GM12878 (cell line): Measurements from ENCODE around the gene ELK4. TPM values are rescaled to one million over a fixed set of nuclear protein-coding genes. Genes with fewer than 3 reads are reported as not detected.

Source experiments
- ATAC-seq: fragments of 200-7000 bp; cut with Tn5 transposase; 3 replicates; pipeline ENCODE4 v1.9.1; 2020; ENCODE audit warnings: mild to moderate bottlenecking, moderate library complexity
- BruUV-seq: library from RNA; stranded (reverse); fragments of 400-500 nt; replicated peaks from 2 replicates; lab custom pipeline; 2021; lab: Mats Ljungman, UMichigan
- CTCF ChIA-PET: fragments of 300-600 bp; sonication (Branson Sonifier 250); formaldehyde crosslinking; extraction: SDS; loops from one replicate; lab custom pipeline; 2021; ENCODE audit warnings: inconsistent platforms; lab: Yijun Ruan, JAX
- POLR2A ChIA-PET: fragments of 350-600 bp; formaldehyde crosslinking; extraction: SDS; loops from one replicate; lab custom pipeline; 2021; ENCODE audit warnings: inconsistent platforms; lab: Charles Lee
- RAD21 ChIA-PET: fragments of 300-600 bp; sonication (Branson Sonifier 250); formaldehyde crosslinking; loops from one replicate; lab custom pipeline; 2023; ENCODE audit warnings: antibody characterized with exemption; ENCODE audit not compliant: unreplicated experiment; lab: Charles Lee
- SMC1A ChIA-PET: fragments of 300-600 bp; sonication (Branson Sonifier 250); formaldehyde crosslinking; loops from one replicate; lab custom pipeline; 2023; ENCODE audit not compliant: unreplicated experiment, uncharacterized antibody; lab: Charles Lee
- DNase-seq: peaks from one replicate; pipeline ENCODE4 v3.0.0-alpha.2; 2011; ENCODE audit warnings: low read depth, low spot score
- FAIRE-seq: peaks from 3 replicates; lab custom pipeline; 2011; peaks lifted over from hg19 to GRCh38; lab: Jason Lieb, UNC
- H2AFZ ChIP-seq: 2 replicates; pipeline ENCODE4 v1.6.0; 2011; ENCODE audit warnings: low read depth, low read length, control low read depth; ENCODE audit not compliant: control insufficient read depth
- H3K27ac ChIP-seq: 2 replicates; pipeline ENCODE4 v1.5.1; 2011; ENCODE audit warnings: control low read depth; ENCODE audit not compliant: control insufficient read depth, insufficient read depth
- H3K27me3 ChIP-seq, 2 experiments: replicated peaks in 1 of 2; 2 replicates each; pipeline versions ENCODE4 v1.6.0 to v1.6.1; 2011; ENCODE audit warnings: low read length in 1 of 2; ENCODE audit not compliant: control insufficient read depth in 2 of 2, insufficient read depth in 2 of 2
- H3K36me3 ChIP-seq, 2 experiments: 2 replicates each; pipeline ENCODE4 v1.5.1; 2011; ENCODE audit warnings: low read length in 1 of 2; ENCODE audit not compliant: control insufficient read depth in 2 of 2, insufficient read depth in 2 of 2
- H3K4me1 ChIP-seq: 2 replicates; pipeline ENCODE4 v1.6.1; 2011; ENCODE audit warnings: mild to moderate bottlenecking, low read length, moderate library complexity, mixed read lengths; ENCODE audit not compliant: control insufficient read depth, insufficient read depth
- H3K4me2 ChIP-seq: 2 replicates; pipeline ENCODE4 v1.6.0; 2011; ENCODE audit warnings: control low read depth; ENCODE audit not compliant: control insufficient read depth, insufficient read depth
- H3K4me3 ChIP-seq: fragments of 200-600 bp; sonication (generic); 2 replicates; pipeline ENCODE4 v1.5.1; 2016
- H3K79me2 ChIP-seq: 2 replicates; pipeline ENCODE4 v1.6.0; 2011; ENCODE audit warnings: low read length; ENCODE audit not compliant: control insufficient read depth, insufficient read depth
- H3K9ac ChIP-seq: 2 replicates; pipeline ENCODE4 v1.8.0; 2011; ENCODE audit warnings: low read length, control low read depth, mixed read lengths; ENCODE audit not compliant: control insufficient read depth, insufficient read depth
- H3K9me3 ChIP-seq: replicated peaks from 3 replicates; pipeline ENCODE4 v1.5.1; 2011; ENCODE audit warnings: mild to moderate bottlenecking, low read length; ENCODE audit not compliant: control insufficient read depth, insufficient read depth
- H4K20me1 ChIP-seq: 2 replicates; pipeline ENCODE4 v1.6.0; 2011; ENCODE audit not compliant: control insufficient read depth, insufficient read depth
- CBX3 ChIP-seq: fragments of 200-600 bp; sonication (generic); IDR thresholded peaks from 2 replicates; pipeline ENCODE4 v1.6.1; 2016; ENCODE audit warnings: low read depth, borderline replicate concordance
- TCF3 ChIP-seq: IDR thresholded peaks from 2 replicates; pipeline ENCODE4 v1.6.1; 2012; ENCODE audit warnings: low read depth, mild to moderate bottlenecking, low read length, borderline replicate concordance; ENCODE audit not compliant: insufficient read depth
- WGBS: methylation state at CpG from one replicate; pipeline ENCODE4 v1.1.6; 2016; ENCODE audit warnings: low lambda C conversion rate; ENCODE audit not compliant: insufficient replicate concordance, insufficient coverage; ENCODE audit errors: missing lambda C conversion rate; 5-methylcytosine and 5-hydroxymethylcytosine counted together
- in situ Hi-C: fragments of 300-500 bp; cut with MboI; formaldehyde crosslinking; loops from 9 replicates; pipeline ENCODE4 v1.14.3; 2018; ENCODE audit warnings: mixed read lengths
- intact Hi-C: fragments of 100-400 bp; cut with micrococcal nuclease; formaldehyde crosslinking; loops from one replicate; pipeline ENCODE4 v1.14.2; 2022; ENCODE audit not compliant: unreplicated experiment
- polyA plus RNA-seq, 11 experiments: library from polyadenylated mRNA; depleted of rRNA in 4 of 11; unstranded in 6 of 11; stranded (reverse) in 5 of 11; fragments of >200 nt; fragmentation: Nextera tagmentation in 4 of 11; fragmentation: Illumina TruSeq in 1 of 11; extraction: Ambion mirVana in 4 of 11; extraction: Trizol in 1 of 11; gene quantifications; 1 replicate in 1 of 11; 2 replicates in 10 of 11; pipeline versions ENCODE4 v1.2.1 to v1.2.3, GENCODE V29; 2011 to 2016; ENCODE audit warnings: inconsistent platforms in 2 of 11, missing spikeins in 2 of 11, low read depth in 1 of 11
- total RNA-seq, 4 experiments: library from RNA; depleted of rRNA in 3 of 4; stranded (reverse); fragments of >200 nt in 3 of 4; fragmentation: Illumina TruSeq in 1 of 4; extraction: Trizol in 1 of 4; gene quantifications; 2 replicates each; pipeline versions ENCODE4 v1.2.1 to v1.2.3, GENCODE V29; 2013 to 2021
- TF ChIP-seq, protein P1 (sequence below): IDR thresholded peaks from 2 replicates; pipeline ENCODE4 v1.6.1; 2011; ENCODE audit warnings: mild to moderate bottlenecking, low read depth, low read length, moderate library complexity; ENCODE audit not compliant: insufficient replicate concordance

The ELK4 gene
- total and polyA plus RNA-seq, 10 of the 15 experiments (the other 5 are each of a cell fraction or from before 2014, with no cell fraction given) = 5.2 to 71.5 (median 18.5) TPM

DNA sequence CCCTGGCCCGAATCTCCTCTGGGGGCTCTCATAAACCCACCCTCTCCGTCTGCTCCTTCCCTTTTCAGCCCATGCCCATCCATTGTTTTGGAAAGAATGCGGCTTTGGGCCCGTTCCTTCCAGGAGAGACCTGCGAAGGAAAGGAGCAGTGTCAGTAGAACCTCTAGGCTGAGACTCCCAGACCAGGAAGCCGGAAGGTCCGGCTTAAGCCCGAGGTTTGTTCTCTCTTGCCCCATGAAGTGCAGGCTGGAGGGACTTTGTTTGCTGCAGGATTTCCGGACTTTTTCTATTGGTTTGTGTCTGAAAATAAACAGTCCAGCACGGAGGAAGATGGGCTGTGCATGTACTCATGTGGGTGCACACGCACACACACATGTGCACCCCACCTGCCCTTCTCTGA lies 49.8 kb downstream of the ELK4 start:
- TF ChIP-seq, protein P1, sequence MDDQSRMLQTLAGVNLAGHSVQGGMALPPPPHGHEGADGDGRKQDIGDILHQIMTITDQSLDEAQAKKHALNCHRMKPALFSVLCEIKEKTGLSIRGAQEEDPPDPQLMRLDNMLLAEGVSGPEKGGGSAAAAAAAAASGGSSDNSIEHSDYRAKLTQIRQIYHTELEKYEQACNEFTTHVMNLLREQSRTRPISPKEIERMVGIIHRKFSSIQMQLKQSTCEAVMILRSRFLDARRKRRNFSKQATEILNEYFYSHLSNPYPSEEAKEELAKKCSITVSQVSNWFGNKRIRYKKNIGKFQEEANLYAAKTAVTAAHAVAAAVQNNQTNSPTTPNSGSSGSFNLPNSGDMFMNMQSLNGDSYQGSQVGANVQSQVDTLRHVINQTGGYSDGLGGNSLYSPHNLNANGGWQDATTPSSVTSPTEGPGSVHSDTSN = no peak
- ATAC-seq = no peak
- peak; percentile 18 for FAIRE-seq

DNA sequence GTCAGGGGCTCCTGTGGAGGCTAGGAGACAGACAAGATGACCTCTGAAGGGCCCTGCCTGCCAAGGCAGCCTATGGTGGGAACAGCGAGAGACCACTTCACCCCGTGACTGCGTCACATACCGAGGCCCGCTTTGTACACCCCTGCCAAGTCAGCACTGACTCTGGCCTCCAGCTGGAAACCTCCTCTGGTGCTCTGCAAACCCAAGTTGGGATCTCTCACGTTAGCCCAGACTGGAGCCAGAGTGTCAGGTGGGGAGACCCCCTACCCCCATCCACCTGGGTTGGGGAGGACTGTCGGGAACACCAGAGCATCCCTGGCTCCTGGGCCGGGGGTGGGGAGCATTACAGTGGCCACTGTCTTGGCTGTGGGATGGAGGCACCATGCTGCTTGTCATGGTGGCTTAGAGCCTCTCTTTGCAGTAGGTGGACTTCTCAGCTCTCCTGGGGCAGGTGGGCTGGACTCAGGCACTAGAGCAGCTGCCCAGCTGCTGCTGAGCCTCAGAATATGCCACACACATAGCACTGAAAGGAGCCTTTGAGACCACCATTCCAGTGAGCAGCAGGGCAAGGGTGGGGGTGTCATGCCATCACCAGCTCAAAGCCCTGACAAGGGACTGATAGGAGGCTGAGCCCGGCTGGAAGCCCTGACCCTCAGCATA lies 50.4 kb downstream of the ELK4 start:
- SMC1A ChIA-PET = interaction anchor here (0.6 kb wide), 1 partner anchor 74 kb away, joined by 3 read pairs; no protein-coding TSS in a partner anchor
- ATAC-seq (no peak), FAIRE-seq (no peak), DNase-seq (no peak)
- Histone ChIP-seq H2AFZ (no peak overlapping the region), H3K36me3 (no peaks in the 10 kb centered on the region), H3K27ac (no peak overlapping the region), H4K20me1 (no peaks in the 10 kb centered on the region), H3K9me3 (no peaks in the 10 kb centered on the region), H3K27me3 (peaks cover 0 to 5% of the 10 kb centered on the region in 2 experiments; a peak in 2 of 4 replicates), H3K4me3 (no peak overlapping the region), H3K4me1 (peaks cover 10% of the 10 kb centered on the region), H3K9ac (no peak overlapping the region), H3K79me2 (no peaks in the 10 kb centered on the region), H3K4me2 (no peak overlapping the region)
- WGBS = 66% methylated on average over 9 of the region's 9 CpGs
- intact Hi-C loops = no loop called here
- CTCF ChIA-PET = interaction anchor here (0.6 to 1.2 kb wide), 2 partner anchors 13 to 57 kb away, joined by 3 to 5 read pairs; no protein-coding TSS in a partner anchor
- RAD21 ChIA-PET = interaction anchor here (1.0 kb wide), 1 partner anchor 10 kb away, joined by 3 read pairs; no protein-coding TSS in a partner anchor
- BruUV-seq = no TSS peak
- POLR2A ChIA-PET = no interaction called here
- in situ Hi-C loops = no loop called here
- no peak for TF ChIP-seq CBX3
- no peak for TF ChIP-seq TCF3

More for the DNA sequence above, 49.8 kb downstream of the ELK4 start:
- peaks cover 0 to 5% of the 10 kb centered on the region in 2 experiments; a peak in 2 of 4 replicates for H3K27me3 ChIP-seq
- in situ Hi-C loops (no loop called here), intact Hi-C loops (no loop called here)
- SMC1A ChIA-PET = interaction anchor here (1.0 to 1.1 kb wide), 2 partner anchors 10 to 50 kb away, joined by 3 to 4 read pairs; partner anchors contain the start of gene ELK4
- no peak overlapping the region for H3K27ac ChIP-seq
- H3K4me3 ChIP-seq = no peak overlapping the region
- H4K20me1 ChIP-seq = no peaks in the 10 kb centered on the region
- no peak for DNase-seq
- CTCF ChIA-PET = interaction anchor here (2.1 to 2.5 kb wide), 3 partner anchors 10 to 76 kb away, joined by 10 to 16 read pairs (median 11); no protein-coding TSS in a partner anchor
- H3K36me3 ChIP-seq = no peaks in the 10 kb centered on the region
- H3K4me2 ChIP-seq = peak overlapping the region; percentile 60; the same call in 1 of the 2 replicates
- RAD21 ChIA-PET = no interaction called here
- peaks cover 10% of the 10 kb centered on the region for H3K4me1 ChIP-seq
- no peaks in the 10 kb centered on the region for H3K79me2 ChIP-seq
- POLR2A ChIA-PET = no interaction called here
- no peak overlapping the region for H3K9ac ChIP-seq
- peak overlapping the region; percentile 33 for H2AFZ ChIP-seq
- H3K9me3 ChIP-seq = no peaks in the 10 kb centered on the region
- 47% methylated on average over 11 of the region's 11 CpGs for WGBS
- BruUV-seq = no TSS peak
